ENCODE measurements around the gene ABCB8. TPM values are rescaled to one million over a fixed set of nuclear protein-coding genes. Genes with fewer than 3 reads are reported as not detected.

ABCB8 gene
- total and polyA plus RNA-seq, 2 of the 4 experiments (the other 2 are of a cell fraction) = 16.3 to 26.8 TPM

- Histone ChIP-seq H4K5ac (ENCODE audit: low read depth, low read length) (no peak overlapping the region), H3K79me1 (ENCODE audit: low read depth in 1 of 2, low read length in 2 of 2) (no peaks in the 10 kb centered on the region), H3K27ac (ENCODE audit: insufficient read depth, low read length) (no peak overlapping the region), H2BK20ac (ENCODE audit: low read depth, low read length) (no peak overlapping the region), H2AK9ac (replicated peaks; ENCODE audit: low read depth, low read length, poor library complexity) (no peak overlapping the region), H3K4me1 (ENCODE audit: control insufficient read depth, insufficient read depth, low read length) (peaks cover 3% of the 10 kb centered on the region; the same call in 1 of the 2 replicates), H2AFZ (replicated peaks; ENCODE audit: low read length, poor library complexity) (peak overlapping the region; percentile 41), H2BK15ac (ENCODE audit: low read depth, low read length) (no peak overlapping the region), H3K36me3 (ENCODE audit: control insufficient read depth, insufficient read depth, low read length) (no peaks in the 10 kb centered on the region), H2BK5ac (ENCODE audit: low read depth, low read length, poor library complexity, severe bottlenecking) (no peak overlapping the region), H4K91ac (ENCODE audit: insufficient read depth, low read depth, low read length) (no peak overlapping the region), H3K9ac (ENCODE audit: low read depth, low read length) (no peak overlapping the region), H3K9me1 (ENCODE audit: insufficient read depth, low read length) (no peaks in the 10 kb centered on the region), H3K14ac (replicated peaks; ENCODE audit: low read depth, low read length) (no peak overlapping the region), H3K23ac (ENCODE audit: low read depth, low read length) (no peak overlapping the region), H3K27me3 (ENCODE audit: control insufficient read depth, insufficient read depth, low read length) (peaks cover 61% of the 10 kb centered on the region), H2BK120ac (ENCODE audit: low read depth, low read length) (no peak overlapping the region), H3K4me3 (ENCODE audit: insufficient read depth, low read depth, low read length) (no peak overlapping the region), H3K18ac (ENCODE audit: low read depth, low read length) (no peak overlapping the region), H4K8ac (ENCODE audit: low read depth in 2 of 2, low read length in 2 of 2) (no peak overlapping the region), H3K56ac (ENCODE audit: extremely low read depth, insufficient read depth, low read length) (no peak overlapping the region), H2AK5ac (ENCODE audit: low read depth, low read length) (no peak overlapping the region), H3K4ac (ENCODE audit: low read depth, low read length) (no peak overlapping the region), H4K20me1 (ENCODE audit: insufficient read depth, low read length) (no peaks in the 10 kb centered on the region), H3K9me3 (ENCODE audit: control insufficient read depth, insufficient read depth, low read length) (no peaks in the 10 kb centered on the region), H3K4me2 (ENCODE audit: low read depth, low read length) (no peak overlapping the region)
- no peak for DNase-seq
- dilution Hi-C loops (cut with HindIII; ENCODE audit: low sequenced_read_pairs, unreplicated experiment) = no loop called here
- no CpG with 5 or more reads among the region's 7 CpGs for WGBS, 2 experiments (ENCODE audit: extremely low coverage in 2 of 2, insufficient read length in 1 of 2)
- in situ Hi-C loops (cut with MboI; ENCODE audit: low sequenced_read_pairs) = loop anchor here (5.0 kb wide), 1 partner anchor 92 kb away; no protein-coding TSS in a partner anchor
- ChIA-PET CTCF (no interaction called here), POLR2A (ENCODE audit: unreplicated experiment) (no interaction called here)
- no peak for TF ChIP-seq MAFK (IDR thresholded peaks at IDR 0.05; ENCODE audit: low read depth, low read length)
- TF ChIP-seq RAD21 (IDR thresholded peaks at IDR 0.05; ENCODE audit: low read length) = no peak
- no peak for TF ChIP-seq MXI1 (IDR thresholded peaks at IDR 0.05; ENCODE audit: borderline replicate concordance, low read depth, low read length)
- TF ChIP-seq RFX5 (IDR thresholded peaks at IDR 0.05; ENCODE audit: low read depth, low read length) = no peak
- TF ChIP-seq CHD1 (IDR thresholded peaks at IDR 0.05; ENCODE audit: low read depth, low read length) = no peak
- no peak for TF ChIP-seq FOS (IDR thresholded peaks at IDR 0.05; ENCODE audit: low read depth, low read length)
- TF ChIP-seq RCOR1 (IDR thresholded peaks at IDR 0.05; ENCODE audit: insufficient replicate concordance, low read length) = no peak
- TF ChIP-seq SMC3 (IDR thresholded peaks at IDR 0.05; ENCODE audit: low read depth, low read length) = no peak
- TF ChIP-seq CEBPB (IDR thresholded peaks at IDR 0.05; ENCODE audit: low read depth, low read length) = no peak
- TF ChIP-seq BHLHE40 (IDR thresholded peaks at IDR 0.05; ENCODE audit: low read depth, low read length) = no peak
- no peak for TF ChIP-seq MAZ (IDR thresholded peaks at IDR 0.05; ENCODE audit: borderline replicate concordance, low read depth, low read length)
- no peak for TF ChIP-seq POLR2A (IDR thresholded peaks at IDR 0.05; ENCODE audit: low read depth, low read length)
- TF ChIP-seq NFE2L2 (IDR thresholded peaks at IDR 0.05; ENCODE audit: low read depth, low read length) = no peak
- TF ChIP-seq CTCF (conservative IDR thresholded peaks at IDR 0.05; ENCODE audit: low read depth, low read length) = no peak
- intact Hi-C loops (cut with micrococcal nuclease) = no loop called here
- no TSS peak for BruUV-seq (replicated peaks)
- ATAC-seq (ENCODE audit: low read depth) = no peak; the same call in 1 of the 2 replicates
Observed at GRCh38 chr7:151020231-151020630, 8.0 kb upstream of the ABCB8 start.
